HG03378 (cell line): ENCODE measurements around the gene CD55.

Experiments used
- ATAC-seq: cut with Tn5 transposase; IDR thresholded peaks from one replicate; pipeline ENCODE4 v1.9.1; 2021; ENCODE audit warnings: mild to moderate bottlenecking, moderate library complexity; ENCODE audit not compliant: unreplicated experiment

The CD55 gene

GRCh38 chr1:207328004-207328403 is 6.5 kb downstream of the CD55 start:
- ATAC-seq, result no peak

- no peak for ATAC-seq
Measured at GRCh38 chr1:207328908-207329440, 7.5 kb downstream of the CD55 start.

- no peak for ATAC-seq
Measured at GRCh38 chr1:207329469-207329868, 8.0 kb downstream of the CD55 start.

- no peak for ATAC-seq
Measured at GRCh38 chr1:207330011-207330710, 8.7 kb downstream of the CD55 start.

GRCh38 chr1:207331354-207332313 is 10.2 kb downstream of the CD55 start:
- ATAC-seq, result no peak

- no peak for ATAC-seq
Measured at GRCh38 chr1:207333009-207333600, 11.6 kb downstream of the CD55 start.

- no peak for ATAC-seq
Measured at GRCh38 chr1:207333620-207334019, 12.1 kb downstream of the CD55 start.

GRCh38 chr1:207334337-207334736 is 12.9 kb downstream of the CD55 start:
- no peak for ATAC-seq

GRCh38 chr1:207335138-207335537 is 13.7 kb downstream of the CD55 start:
- ATAC-seq, result no peak

GRCh38 chr1:207335695-207336363 is 14.4 kb downstream of the CD55 start:
- ATAC-seq, result peak; percentile 66

- peak; percentile 71 for ATAC-seq
Measured at GRCh38 chr1:207336559-207337467, 15.3 kb downstream of the CD55 start.

GRCh38 chr1:207342332-207342731 is 20.9 kb downstream of the CD55 start:
- ATAC-seq, result no peak

- ATAC-seq, result no peak
Measured at GRCh38 chr1:207343675-207344074, 22.2 kb downstream of the CD55 start.

GRCh38 chr1:207344221-207344620 is 22.7 kb downstream of the CD55 start:
- ATAC-seq, result no peak

GRCh38 chr1:207345644-207346477 is 24.4 kb downstream of the CD55 start:
- ATAC-seq, result no peak

GRCh38 chr1:207346513-207346912 is 25.0 kb downstream of the CD55 start:
- ATAC-seq, result no peak

GRCh38 chr1:207349979-207350378 is 28.5 kb downstream of the CD55 start:
- ATAC-seq, result no peak

- no peak for ATAC-seq
Measured at GRCh38 chr1:207352554-207352953, 31.1 kb downstream of the CD55 start.

- no peak for ATAC-seq
Measured at GRCh38 chr1:207355060-207355459, 33.6 kb downstream of the CD55 start.
